HL-60 (cell line): ENCODE measurements around the gene INSC.

ENCODE experiments used
- SPI1 ChIP-seq: IDR thresholded peaks from 2 replicates; pipeline ENCODE4 v1.6.1; 2012; ENCODE audit warnings: low read depth, mild to moderate bottlenecking, borderline replicate concordance
- TF ChIP-seq, protein P1 (sequence below): IDR thresholded peaks from 2 replicates; pipeline ENCODE4 v1.6.1; 2012; ENCODE audit warnings: low read depth; ENCODE audit not compliant: insufficient replicate concordance
- TF ChIP-seq, protein P2 (sequence below): IDR thresholded peaks from one replicate; pipeline ENCODE4 v1.5.1; 2011; ENCODE audit warnings: low read length, control low read depth, inconsistent platforms; ENCODE audit not compliant: insufficient read depth

DNA sequence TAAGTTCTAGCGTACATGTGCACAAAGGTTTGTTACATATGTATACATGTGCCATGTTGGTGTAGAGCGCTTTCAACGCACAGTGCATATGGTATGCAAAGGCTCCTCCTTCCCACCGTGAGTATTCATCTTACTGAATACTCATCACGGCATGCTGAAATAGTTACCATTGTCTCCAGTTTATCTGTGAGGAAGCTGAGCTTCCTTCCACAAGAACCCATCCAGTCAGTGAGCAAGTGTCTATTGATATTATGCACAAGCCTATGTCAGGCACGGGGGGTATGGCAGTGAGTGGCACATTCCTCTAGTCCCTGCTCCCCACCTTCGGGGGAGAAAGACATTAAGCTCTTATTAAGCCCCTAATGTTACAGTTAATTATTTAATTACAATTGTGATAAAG, 28.1 kb downstream of the INSC start:
- TF ChIP-seq, protein P1, sequence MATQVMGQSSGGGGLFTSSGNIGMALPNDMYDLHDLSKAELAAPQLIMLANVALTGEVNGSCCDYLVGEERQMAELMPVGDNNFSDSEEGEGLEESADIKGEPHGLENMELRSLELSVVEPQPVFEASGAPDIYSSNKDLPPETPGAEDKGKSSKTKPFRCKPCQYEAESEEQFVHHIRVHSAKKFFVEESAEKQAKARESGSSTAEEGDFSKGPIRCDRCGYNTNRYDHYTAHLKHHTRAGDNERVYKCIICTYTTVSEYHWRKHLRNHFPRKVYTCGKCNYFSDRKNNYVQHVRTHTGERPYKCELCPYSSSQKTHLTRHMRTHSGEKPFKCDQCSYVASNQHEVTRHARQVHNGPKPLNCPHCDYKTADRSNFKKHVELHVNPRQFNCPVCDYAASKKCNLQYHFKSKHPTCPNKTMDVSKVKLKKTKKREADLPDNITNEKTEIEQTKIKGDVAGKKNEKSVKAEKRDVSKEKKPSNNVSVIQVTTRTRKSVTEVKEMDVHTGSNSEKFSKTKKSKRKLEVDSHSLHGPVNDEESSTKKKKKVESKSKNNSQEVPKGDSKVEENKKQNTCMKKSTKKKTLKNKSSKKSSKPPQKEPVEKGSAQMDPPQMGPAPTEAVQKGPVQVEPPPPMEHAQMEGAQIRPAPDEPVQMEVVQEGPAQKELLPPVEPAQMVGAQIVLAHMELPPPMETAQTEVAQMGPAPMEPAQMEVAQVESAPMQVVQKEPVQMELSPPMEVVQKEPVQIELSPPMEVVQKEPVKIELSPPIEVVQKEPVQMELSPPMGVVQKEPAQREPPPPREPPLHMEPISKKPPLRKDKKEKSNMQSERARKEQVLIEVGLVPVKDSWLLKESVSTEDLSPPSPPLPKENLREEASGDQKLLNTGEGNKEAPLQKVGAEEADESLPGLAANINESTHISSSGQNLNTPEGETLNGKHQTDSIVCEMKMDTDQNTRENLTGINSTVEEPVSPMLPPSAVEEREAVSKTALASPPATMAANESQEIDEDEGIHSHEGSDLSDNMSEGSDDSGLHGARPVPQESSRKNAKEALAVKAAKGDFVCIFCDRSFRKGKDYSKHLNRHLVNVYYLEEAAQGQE, result no peak
- TF ChIP-seq, protein P2, sequence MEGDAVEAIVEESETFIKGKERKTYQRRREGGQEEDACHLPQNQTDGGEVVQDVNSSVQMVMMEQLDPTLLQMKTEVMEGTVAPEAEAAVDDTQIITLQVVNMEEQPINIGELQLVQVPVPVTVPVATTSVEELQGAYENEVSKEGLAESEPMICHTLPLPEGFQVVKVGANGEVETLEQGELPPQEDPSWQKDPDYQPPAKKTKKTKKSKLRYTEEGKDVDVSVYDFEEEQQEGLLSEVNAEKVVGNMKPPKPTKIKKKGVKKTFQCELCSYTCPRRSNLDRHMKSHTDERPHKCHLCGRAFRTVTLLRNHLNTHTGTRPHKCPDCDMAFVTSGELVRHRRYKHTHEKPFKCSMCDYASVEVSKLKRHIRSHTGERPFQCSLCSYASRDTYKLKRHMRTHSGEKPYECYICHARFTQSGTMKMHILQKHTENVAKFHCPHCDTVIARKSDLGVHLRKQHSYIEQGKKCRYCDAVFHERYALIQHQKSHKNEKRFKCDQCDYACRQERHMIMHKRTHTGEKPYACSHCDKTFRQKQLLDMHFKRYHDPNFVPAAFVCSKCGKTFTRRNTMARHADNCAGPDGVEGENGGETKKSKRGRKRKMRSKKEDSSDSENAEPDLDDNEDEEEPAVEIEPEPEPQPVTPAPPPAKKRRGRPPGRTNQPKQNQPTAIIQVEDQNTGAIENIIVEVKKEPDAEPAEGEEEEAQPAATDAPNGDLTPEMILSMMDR, result no peak
- TF ChIP-seq SPI1, result no peak
